Measurements from ENCODE around the gene SLC35G1. TPM values are rescaled to one million over a fixed set of nuclear protein-coding genes. Genes with fewer than 3 reads are reported as not detected.
A peak's percentile ranks its signal among the peaks of the same experiment; 100 is the strongest.

SLC35G1 gene, protein sequence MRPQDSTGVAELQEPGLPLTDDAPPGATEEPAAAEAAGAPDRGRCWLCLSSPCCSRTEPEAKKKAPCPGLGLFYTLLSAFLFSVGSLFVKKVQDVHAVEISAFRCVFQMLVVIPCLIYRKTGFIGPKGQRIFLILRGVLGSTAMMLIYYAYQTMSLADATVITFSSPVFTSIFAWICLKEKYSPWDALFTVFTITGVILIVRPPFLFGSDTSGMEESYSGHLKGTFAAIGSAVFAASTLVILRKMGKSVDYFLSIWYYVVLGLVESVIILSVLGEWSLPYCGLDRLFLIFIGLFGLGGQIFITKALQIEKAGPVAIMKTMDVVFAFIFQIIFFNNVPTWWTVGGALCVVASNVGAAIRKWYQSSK
- 0.49 and 1.3 TPM in 2 replicates for total RNA-seq (2014; rRNA removed; shearing (Covaris generic); ENCODE audit: low replicate concordance)

- peak; percentile 72 for DNase-seq (ENCODE audit: low read depth)
- in situ Hi-C loops (cut with HindIII; ENCODE audit: low pct_unique_long_range_greater_than_20kb, low sequenced_read_pairs), result no loop called here
Observed at GRCh38 chr10:93893646-93894515, at the start of gene SLC35G1. TSS of gene SLC35G1 (plus strand) at chr10:93893978. CDS start at chr10:93894034, 56 bp downstream.

DNA sequence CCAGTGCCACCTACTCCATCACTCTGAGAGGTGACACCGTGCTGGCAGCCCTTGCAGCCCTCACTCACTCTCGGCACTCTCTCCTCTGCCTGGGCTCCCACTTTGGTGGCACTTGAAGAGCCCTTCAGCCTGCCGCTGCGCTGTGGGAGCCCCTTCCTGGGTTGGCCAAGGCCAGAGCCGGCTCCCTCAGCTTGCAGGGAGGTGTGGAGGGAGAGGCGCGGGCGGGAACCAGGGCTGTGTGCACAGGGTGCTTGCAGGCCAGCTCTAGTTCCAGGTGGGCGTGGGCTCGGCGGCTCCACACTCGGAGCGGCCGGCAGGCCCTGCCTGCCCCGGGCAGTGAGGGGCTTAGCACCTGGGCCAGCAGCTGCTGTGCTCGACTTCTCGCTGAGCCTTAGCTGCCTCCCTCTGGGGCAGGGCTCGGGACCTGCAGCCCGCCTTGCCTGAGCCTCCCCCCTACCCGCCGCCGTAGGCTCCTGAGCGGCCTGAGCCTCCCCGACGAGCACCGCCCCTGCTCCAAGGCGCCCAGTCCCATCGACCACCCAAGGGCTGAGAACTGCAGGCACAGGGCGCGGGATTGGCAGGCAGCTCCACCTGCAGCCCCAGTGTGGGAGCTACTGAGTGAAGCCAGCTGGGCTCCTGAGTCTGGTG, 48.7 kb upstream of the SLC35G1 start:
- in situ Hi-C loops (cut with HindIII; ENCODE audit: low pct_unique_long_range_greater_than_20kb, low sequenced_read_pairs), result no loop called here

GRCh38 chr10:93849593-93849992, 44.2 kb upstream of the SLC35G1 start:
- in situ Hi-C loops (cut with HindIII; ENCODE audit: low pct_unique_long_range_greater_than_20kb, low sequenced_read_pairs), result no loop called here

More for the DNA sequence above, 48.7 kb upstream of the SLC35G1 start:
- DNase-seq (ENCODE audit: low read depth), result no peak

DNA sequence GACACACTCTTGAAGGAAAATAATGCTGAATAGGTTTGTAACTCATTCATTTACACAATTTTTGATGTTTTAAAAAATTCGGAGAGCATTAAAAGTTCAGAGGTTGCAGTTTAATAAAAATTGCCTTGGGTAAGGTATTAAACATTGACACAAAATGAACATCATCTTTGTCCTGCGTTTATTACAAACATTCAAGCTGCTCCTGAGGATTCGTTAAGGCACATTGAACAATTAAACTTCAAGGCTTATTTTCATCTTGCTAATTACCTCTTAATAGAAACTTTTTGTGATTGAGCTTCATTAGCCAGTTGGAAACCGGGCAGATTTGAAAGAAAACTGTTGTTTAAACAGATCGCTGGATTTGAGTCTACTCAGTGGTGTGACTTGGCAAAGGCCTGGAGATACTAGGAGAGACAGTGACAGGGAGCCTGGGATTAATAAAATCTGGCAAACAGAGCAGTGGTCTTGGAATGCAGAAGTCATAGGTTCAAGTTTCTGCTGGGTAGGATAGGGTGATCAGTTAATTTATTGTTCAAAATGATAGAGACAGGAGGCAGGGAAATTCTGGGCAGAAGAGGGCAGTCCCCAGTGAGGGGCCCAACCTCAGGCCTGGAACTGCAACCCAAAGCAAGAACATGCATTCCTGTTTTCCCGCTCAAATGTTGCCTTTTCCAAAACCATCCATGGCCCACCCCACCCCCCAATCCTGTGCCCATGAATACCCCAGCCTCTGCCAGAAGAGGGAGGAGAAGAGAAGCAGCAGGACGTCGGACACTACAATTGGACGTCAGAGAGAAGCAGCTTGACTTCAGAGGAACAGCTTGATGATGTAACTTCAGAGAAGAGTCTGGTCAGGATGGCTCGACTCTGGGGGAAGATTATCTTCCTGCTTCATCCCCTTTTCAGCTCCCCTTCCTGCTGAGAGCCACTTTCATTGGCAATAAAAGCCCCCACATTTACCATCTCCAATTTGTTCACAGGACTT, 43.5 kb upstream of the SLC35G1 start:
- in situ Hi-C loops (cut with HindIII; ENCODE audit: low pct_unique_long_range_greater_than_20kb, low sequenced_read_pairs), result no loop called here
- DNase-seq (ENCODE audit: low read depth), result no peak

More at GRCh38 chr10:93849593-93849992, 44.2 kb upstream of the SLC35G1 start:
- DNase-seq (ENCODE audit: low read depth), result no peak

DNA sequence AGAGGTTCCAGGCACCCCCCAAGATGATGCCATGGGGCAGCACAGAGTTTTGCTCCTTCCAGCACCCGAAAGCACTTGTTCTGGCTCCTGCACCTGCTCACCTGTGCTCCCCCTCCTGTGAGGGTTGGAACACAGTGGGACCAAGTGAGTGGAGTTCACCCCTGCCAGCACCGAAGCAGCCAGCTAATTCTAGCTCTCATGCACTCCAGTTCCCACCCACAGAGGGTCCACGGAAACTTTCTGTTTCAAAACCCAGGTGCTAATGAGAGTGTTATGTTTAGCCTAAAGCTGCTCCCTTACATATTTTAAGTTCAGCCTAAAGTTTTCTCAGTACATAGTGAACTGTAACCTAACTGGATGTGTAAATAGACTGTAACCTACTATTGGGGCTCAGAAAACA, 42.6 kb upstream of the SLC35G1 start:
- in situ Hi-C loops (cut with HindIII; ENCODE audit: low pct_unique_long_range_greater_than_20kb, low sequenced_read_pairs), result no loop called here
- DNase-seq (ENCODE audit: low read depth), result no peak

GRCh38 chr10:93852476-93853095, 41.2 kb upstream of the SLC35G1 start:
- in situ Hi-C loops (cut with HindIII; ENCODE audit: low pct_unique_long_range_greater_than_20kb, low sequenced_read_pairs), result no loop called here
- DNase-seq (ENCODE audit: low read depth), result no peak

- in situ Hi-C loops (cut with HindIII; ENCODE audit: low pct_unique_long_range_greater_than_20kb, low sequenced_read_pairs), result no loop called here
- DNase-seq (ENCODE audit: low read depth), result no peak
Observed at GRCh38 chr10:93854975-93855374, 38.8 kb upstream of the SLC35G1 start.

GRCh38 chr10:93856349-93857145, 37.2 kb upstream of the SLC35G1 start:
- in situ Hi-C loops (cut with HindIII; ENCODE audit: low pct_unique_long_range_greater_than_20kb, low sequenced_read_pairs), result no loop called here
- DNase-seq (ENCODE audit: low read depth), result no peak

- DNase-seq (ENCODE audit: low read depth), result peak; percentile 8
- in situ Hi-C loops (cut with HindIII; ENCODE audit: low pct_unique_long_range_greater_than_20kb, low sequenced_read_pairs), result no loop called here
Observed at GRCh38 chr10:93859049-93859655, 34.6 kb upstream of the SLC35G1 start.

DNA sequence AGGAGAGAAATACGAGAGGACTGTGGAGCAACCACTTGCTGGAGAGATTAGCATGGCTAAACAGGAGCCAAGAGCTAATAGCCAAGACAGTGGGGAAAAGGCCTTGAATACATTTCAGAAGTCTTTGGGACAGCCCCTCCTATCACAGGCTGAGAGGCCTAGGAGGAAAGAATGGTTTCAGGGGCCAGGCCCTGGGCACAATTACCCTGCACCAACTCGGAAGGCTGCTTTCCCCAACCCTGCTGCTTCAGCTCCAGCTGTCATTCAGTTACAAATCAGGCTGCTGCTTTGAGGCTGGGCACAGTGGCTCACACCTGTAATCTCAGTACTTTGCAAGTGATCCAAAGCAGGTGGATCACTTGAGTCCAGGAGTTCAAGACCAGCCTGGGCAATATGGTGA, 32.0 kb upstream of the SLC35G1 start:
- no peak for DNase-seq (ENCODE audit: low read depth)
- in situ Hi-C loops (cut with HindIII; ENCODE audit: low pct_unique_long_range_greater_than_20kb, low sequenced_read_pairs), result no loop called here

- DNase-seq (ENCODE audit: low read depth), result no peak
- in situ Hi-C loops (cut with HindIII; ENCODE audit: low pct_unique_long_range_greater_than_20kb, low sequenced_read_pairs), result no loop called here
Observed at GRCh38 chr10:93865794-93866425, 27.9 kb upstream of the SLC35G1 start.

- no peak for DNase-seq (ENCODE audit: low read depth)
- in situ Hi-C loops (cut with HindIII; ENCODE audit: low pct_unique_long_range_greater_than_20kb, low sequenced_read_pairs), result no loop called here
Observed at GRCh38 chr10:93867525-93867924, 26.3 kb upstream of the SLC35G1 start.

DNA sequence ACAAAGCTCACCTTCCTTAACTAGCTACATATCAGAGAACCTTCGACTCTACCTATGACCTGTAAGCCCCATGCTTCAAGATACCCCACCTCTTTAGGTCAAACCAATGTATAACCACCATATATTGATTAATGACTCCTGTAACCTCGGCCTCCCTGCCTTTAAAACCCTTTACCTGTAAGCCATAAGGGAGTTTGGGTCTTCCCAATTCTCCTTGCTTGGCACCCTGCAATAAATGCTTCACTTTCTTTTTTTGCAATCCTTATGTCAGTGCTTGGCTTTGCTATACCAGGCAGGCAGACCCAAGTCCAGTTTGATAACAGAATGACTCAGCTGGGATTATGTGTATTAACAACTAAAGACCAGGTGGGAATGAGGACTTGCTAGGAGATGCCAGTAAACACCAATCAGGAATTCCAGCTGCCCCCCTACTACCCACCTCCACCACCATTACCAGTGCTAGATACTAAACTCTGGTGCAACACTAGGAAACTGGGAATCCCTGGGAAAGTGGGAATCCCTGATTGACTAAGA, 22.0 kb upstream of the SLC35G1 start:
- in situ Hi-C loops (cut with HindIII; ENCODE audit: low pct_unique_long_range_greater_than_20kb, low sequenced_read_pairs), result no loop called here
- no peak for DNase-seq (ENCODE audit: low read depth)

GRCh38 chr10:93872375-93873158, 21.2 kb upstream of the SLC35G1 start:
- DNase-seq (ENCODE audit: low read depth), result no peak
- in situ Hi-C loops (cut with HindIII; ENCODE audit: low pct_unique_long_range_greater_than_20kb, low sequenced_read_pairs), result no loop called here

Measured in Caki2 (cell line).